Lung (tissue), 12 donors: ENCODE results near the gene AZU1. TPM values are rescaled to one million over a fixed set of nuclear protein-coding genes. Genes with fewer than 3 reads are reported as not detected.

Source experiments
- ATAC-seq: fragments of 200-7000 bp; cut with Tn5 transposase; one replicate; pipeline ENCODE4 v1.9.1; 2020; ENCODE audit warnings: moderate number of reproducible peaks; ENCODE audit not compliant: insufficient read depth, low FRiP score
- DNase-seq, 3 donors: peaks; one replicate each; pipeline ENCODE4 v3.0.0-alpha.2; 2013 to 2017
- H3K27ac ChIP-seq, 2 donors: one replicate each; pipeline ENCODE4 v1.5.1; 2013; ENCODE audit warnings: mild to moderate bottlenecking in 2 of 2, moderate library complexity in 2 of 2, control low read depth in 1 of 2, inconsistent platforms in 1 of 2, low read depth in 1 of 2, low read length in 1 of 2
- H3K27me3 ChIP-seq, 3 donors: one replicate each; pipeline ENCODE4 v1.5.1; 2013; ENCODE audit warnings: low read length in 2 of 3; ENCODE audit not compliant: control insufficient read depth in 3 of 3, insufficient read depth in 3 of 3
- H3K36me3 ChIP-seq, 4 donors: one replicate each; pipeline ENCODE4 v1.5.1; 2013; ENCODE audit warnings: low read length in 4 of 4, mild to moderate bottlenecking in 1 of 4, moderate library complexity in 1 of 4; ENCODE audit not compliant: control insufficient read depth in 4 of 4, insufficient read depth in 4 of 4
- H3K4me1 ChIP-seq, 5 donors: one replicate each; pipeline ENCODE4 v1.5.1; 2013; ENCODE audit warnings: low read length in 5 of 5, mild to moderate bottlenecking in 2 of 5, moderate library complexity in 1 of 5; ENCODE audit not compliant: control insufficient read depth in 5 of 5, insufficient read depth in 5 of 5
- H3K4me3 ChIP-seq: one replicate; pipeline ENCODE4 v1.5.1; 2013; ENCODE audit warnings: mild to moderate bottlenecking, control low read depth, moderate library complexity
- H3K9ac ChIP-seq, 2 donors: one replicate each; pipeline ENCODE4 v1.5.1; 2013; ENCODE audit warnings: low read length in 2 of 2, control low read depth in 1 of 2; ENCODE audit not compliant: insufficient read depth in 1 of 2
- H3K9me3 ChIP-seq, 4 donors: one replicate each; pipeline ENCODE4 v1.5.1; 2013; ENCODE audit warnings: low read length in 3 of 4, mild to moderate bottlenecking in 1 of 4, moderate library complexity in 1 of 4; ENCODE audit not compliant: control insufficient read depth in 4 of 4, insufficient read depth in 3 of 4
- CTCF ChIP-seq: IDR thresholded peaks from 2 replicates; pipeline ENCODE4 v1.5.1; 2012; ENCODE audit warnings: mild to moderate bottlenecking; ENCODE audit errors: control extremely low read depth, extremely low read depth
- WGBS, 2 donors: extraction: QIAGEN DNeasy Blood & Tissue Kit; methylation state at CpG; one replicate each; pipeline ENCODE4 v1.1.7; 2013; 5-methylcytosine and 5-hydroxymethylcytosine counted together
- polyA plus RNA-seq, 2 donors: library from polyadenylated mRNA; stranded (reverse); fragments of 200-250 nt; gene quantifications; one replicate each; pipeline ENCODE4 v1.2.1, GENCODE V29; 2013
- total RNA-seq, 2 donors: library from RNA; depleted of rRNA in 1 of 2; stranded (reverse); fragments of >200 nt in 1 of 2; gene quantifications; one replicate each; pipeline ENCODE4 v1.2.1, GENCODE V29; 2014 to 2021
- donor health status: control.
- donor health status: control.
- donor health status: Bipolar disorder and iron deficiency.
- donor health status: healthy.
- donor health status: DM: yes; HTN: yes; CAD: no.

AZU1 gene
- total and polyA plus RNA-seq, 4 donors, result 2.0 to 9.8 (median 4.4) TPM

GRCh38 chr19:798415-799075 lies 29.1 kb upstream of the AZU1 start:
- WGBS, 2 donors, result 0 to 1% methylated on average over 43 to 44 of the region's 44 CpGs
- Histone ChIP-seq H3K36me3 (peaks cover 0 to 26% (median 16%) of the 10 kb centered on the region in 4 donors), H3K4me1 (peaks cover 12 to 41% (median 35%) of the 10 kb centered on the region in 5 donors), H3K9me3 (no peaks in the 10 kb centered on the region), H3K27me3 (no peaks in the 10 kb centered on the region), H3K27ac (peak overlapping the region; percentile 87 to 92), H3K9ac (peak overlapping the region in 1 of 2 donors; percentile 49), H3K4me3 (peak overlapping the region; percentile 83)
- TF ChIP-seq CTCF, result no peak
- no peak for ATAC-seq
- DNase-seq, result no peak

DNA sequence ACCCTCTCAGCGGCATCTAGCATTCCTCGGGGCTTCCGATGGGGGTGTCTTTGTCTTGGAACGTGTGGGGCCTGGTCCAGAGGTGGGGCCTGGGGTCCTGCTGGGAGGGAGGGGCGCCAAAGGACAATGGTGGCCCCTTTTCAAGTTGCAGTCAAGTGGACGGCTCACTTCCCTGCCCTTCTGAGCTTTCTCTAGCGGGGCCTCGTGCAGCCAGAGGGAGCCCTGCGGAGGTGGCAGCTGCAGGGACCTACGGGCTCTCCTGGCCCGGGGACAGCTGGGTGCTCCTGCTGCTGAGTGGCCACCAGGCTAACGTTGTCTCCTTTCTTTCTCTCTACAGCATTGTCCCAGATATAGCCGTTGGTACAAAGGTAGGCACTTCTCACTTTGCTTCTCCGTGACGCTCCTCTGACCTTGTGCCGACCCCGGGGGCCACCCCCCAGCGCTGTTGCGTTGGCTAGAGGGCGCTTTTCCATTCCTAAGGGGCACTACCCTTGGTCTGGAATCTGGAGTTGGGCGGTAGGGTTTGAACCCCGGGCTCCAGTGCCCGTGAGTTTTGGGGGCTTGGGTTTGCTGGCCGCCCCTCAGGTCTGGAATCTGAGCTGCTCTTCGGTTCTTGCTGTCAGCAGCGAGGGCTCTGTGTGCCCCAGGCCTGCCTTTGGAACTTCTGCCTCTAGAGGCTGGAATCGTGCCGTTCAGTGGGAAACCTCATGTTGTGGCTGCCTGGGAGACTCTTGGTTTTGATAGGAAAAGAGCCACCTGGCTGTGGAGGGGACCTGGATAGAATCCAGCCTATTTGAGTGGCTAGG lies 28.4 kb upstream of the AZU1 start:
- 10 to 11% methylated on average over 27 to 28 of the region's 28 CpGs for WGBS, 2 donors
- Histone ChIP-seq H3K4me1 (peaks cover 12 to 41% (median 31%) of the 10 kb centered on the region in 5 donors), H3K9ac (peak overlapping the region in 1 of 2 donors; percentile 8), H3K27ac (peak overlapping the region; percentile 87 to 92), H3K36me3 (peaks cover 0 to 33% (median 22%) of the 10 kb centered on the region in 4 donors), H3K27me3 (no peaks in the 10 kb centered on the region), H3K9me3 (no peaks in the 10 kb centered on the region), H3K4me3 (peak overlapping the region; percentile 83)
- ATAC-seq (no peak), DNase-seq (peak in 1 of 3 donors; percentile 56)
- TF ChIP-seq CTCF, result no peak

DNA sequence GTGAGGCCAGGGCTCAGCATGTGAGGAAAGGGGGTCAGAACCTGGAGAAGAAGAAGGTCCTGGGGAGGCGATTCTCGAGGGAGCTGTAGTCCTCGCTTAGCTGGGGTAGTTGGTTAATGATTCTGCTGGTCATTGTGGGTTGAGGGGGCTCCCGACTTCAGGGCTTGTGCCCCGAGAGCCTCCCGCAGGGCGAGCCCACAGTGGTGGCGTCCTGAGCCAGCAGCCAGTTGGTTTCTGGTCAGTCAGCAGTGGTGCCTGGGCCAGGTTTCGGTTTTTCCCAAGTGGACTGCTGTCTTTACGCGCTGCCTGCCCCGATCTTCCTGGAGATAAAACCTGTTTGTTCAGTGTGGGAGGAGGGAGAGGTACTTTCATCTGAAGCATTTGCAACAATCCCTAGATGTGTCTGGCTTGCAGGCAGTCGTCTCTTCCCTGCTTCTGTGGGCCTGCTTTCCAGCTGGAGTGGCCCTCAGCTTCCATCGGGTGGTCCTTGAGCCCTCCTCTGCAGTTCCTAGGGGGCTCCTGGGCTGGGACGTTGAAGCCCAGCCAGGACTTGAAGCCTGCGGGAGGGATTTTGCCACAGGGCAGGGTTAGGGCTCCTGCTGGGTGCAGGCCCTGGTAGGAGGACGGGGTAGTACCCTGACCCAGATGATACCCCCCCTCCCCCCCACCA lies 27.1 kb upstream of the AZU1 start:
- peaks cover 10 to 45% (median 30%) of the 10 kb centered on the region in 4 donors for H3K36me3 ChIP-seq
- peak overlapping the region; percentile 50 to 78 for H3K27ac ChIP-seq
- DNase-seq (no peak), ATAC-seq (no peak)
- no peaks in the 10 kb centered on the region for H3K27me3 ChIP-seq
- no peaks in the 10 kb centered on the region for H3K9me3 ChIP-seq
- TF ChIP-seq CTCF, result no peak
- H3K9ac ChIP-seq, result no peak overlapping the region
- H3K4me3 ChIP-seq, result no peak overlapping the region
- 29 to 46% methylated on average over 16 to 17 of the region's 17 CpGs for WGBS, 2 donors
- H3K4me1 ChIP-seq, result peaks cover 12 to 41% (median 32%) of the 10 kb centered on the region in 5 donors
